HL-60 (cell line): ENCODE data around the gene FMNL2.

ENCODE experiments used
- CTCF ChIP-seq: IDR thresholded peaks from one replicate; pipeline ENCODE4 v1.5.1; 2011; ENCODE audit warnings: low read length, control low read depth, inconsistent platforms; ENCODE audit not compliant: insufficient read depth
- POLR2AphosphoS5 ChIP-seq: IDR thresholded peaks from 2 replicates; pipeline ENCODE4 v1.6.1; 2012; ENCODE audit warnings: low read depth

- TF ChIP-seq CTCF (no peak), POLR2AphosphoS5 (no peak)
Observed at GRCh38 chr2:152520759-152521158, 185.8 kb downstream of the FMNL2 start.
